IPS-15b (cell line): ENCODE data around the gene MZT2B.
"Not testable (repeated sequence)": the region's sequence is repeated elsewhere in the genome, so short reads cannot be mapped to it uniquely, and the experiment has no call there.

ENCODE experiments used
- H3K27me3 ChIP-seq: one replicate; pipeline ENCODE4 v1.6.1; 2013; ENCODE audit warnings: low read length; ENCODE audit not compliant: control insufficient read depth, insufficient read depth
- H3K36me3 ChIP-seq: one replicate; pipeline ENCODE4 v1.6.1; 2013; ENCODE audit warnings: low read length; ENCODE audit not compliant: control insufficient read depth, insufficient read depth
- H3K4me1 ChIP-seq: one replicate; pipeline ENCODE4 v1.6.1; 2013; ENCODE audit warnings: mild to moderate bottlenecking, low read length; ENCODE audit not compliant: control insufficient read depth, insufficient read depth
- H3K4me3 ChIP-seq: one replicate; pipeline ENCODE4 v1.5.1; 2013; ENCODE audit warnings: low read depth, low read length
- H3K9ac ChIP-seq: one replicate; pipeline ENCODE4 v1.6.1; 2013; ENCODE audit warnings: low read depth, mild to moderate bottlenecking, low read length
- H3K9me3 ChIP-seq: one replicate; pipeline ENCODE4 v1.6.1; 2013; ENCODE audit warnings: mild to moderate bottlenecking, low read length; ENCODE audit not compliant: control insufficient read depth, insufficient read depth

The MZT2B gene

DNA sequence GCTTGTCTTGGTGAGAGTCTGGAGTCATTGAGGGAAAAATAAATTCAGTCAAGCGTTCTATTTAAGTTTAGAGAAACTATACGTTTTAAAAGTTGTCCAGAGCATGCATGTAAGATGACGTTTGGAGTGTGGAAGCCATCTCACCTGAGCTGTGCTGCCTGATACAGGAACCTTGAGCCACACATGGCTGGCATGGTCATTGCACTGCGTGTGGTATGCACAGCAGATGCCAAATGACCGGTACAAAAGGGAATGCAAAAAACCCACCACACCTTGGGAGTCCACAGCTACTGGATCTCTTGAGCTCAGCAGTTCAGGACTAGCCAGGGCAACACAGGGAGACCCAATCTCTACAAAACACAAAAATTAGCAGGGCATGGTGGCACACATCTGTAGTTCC, 4.3 kb downstream of the MZT2B start:
- no peaks in the 10 kb centered on the region for H3K27me3 ChIP-seq
- no peaks in the 10 kb centered on the region for H3K4me1 ChIP-seq
- peaks cover 8% of the 10 kb centered on the region for H3K36me3 ChIP-seq
- no peaks in the 10 kb centered on the region for H3K9me3 ChIP-seq
- no peak overlapping the region for H3K9ac ChIP-seq
- no peak overlapping the region for H3K4me3 ChIP-seq

DNA sequence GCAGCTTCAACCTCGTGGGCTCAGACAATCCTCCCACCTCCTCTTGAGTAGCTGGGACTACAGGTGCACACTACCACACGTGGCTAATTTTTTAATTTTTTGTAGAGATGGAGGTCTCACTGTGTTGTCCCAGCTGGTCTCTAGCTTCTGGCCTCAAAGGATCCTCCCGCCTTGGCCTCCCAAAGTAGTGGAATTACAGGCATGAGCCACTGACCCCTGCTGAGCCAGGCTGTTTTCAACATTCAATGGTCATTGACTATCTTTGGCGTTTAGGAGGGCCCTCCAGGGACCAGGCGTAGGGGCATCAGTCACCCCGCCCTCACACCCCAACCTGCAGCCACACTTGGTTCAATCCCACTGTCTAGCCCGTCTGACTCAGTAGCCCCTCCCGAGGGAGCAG, 5.2 kb downstream of the MZT2B start:
- no peaks in the 10 kb centered on the region for H3K27me3 ChIP-seq
- H3K36me3 ChIP-seq = peaks cover 8% of the 10 kb centered on the region
- H3K9ac ChIP-seq = no peak overlapping the region
- no peaks in the 10 kb centered on the region for H3K4me1 ChIP-seq
- no peaks in the 10 kb centered on the region for H3K9me3 ChIP-seq
- H3K4me3 ChIP-seq = no peak overlapping the region

DNA sequence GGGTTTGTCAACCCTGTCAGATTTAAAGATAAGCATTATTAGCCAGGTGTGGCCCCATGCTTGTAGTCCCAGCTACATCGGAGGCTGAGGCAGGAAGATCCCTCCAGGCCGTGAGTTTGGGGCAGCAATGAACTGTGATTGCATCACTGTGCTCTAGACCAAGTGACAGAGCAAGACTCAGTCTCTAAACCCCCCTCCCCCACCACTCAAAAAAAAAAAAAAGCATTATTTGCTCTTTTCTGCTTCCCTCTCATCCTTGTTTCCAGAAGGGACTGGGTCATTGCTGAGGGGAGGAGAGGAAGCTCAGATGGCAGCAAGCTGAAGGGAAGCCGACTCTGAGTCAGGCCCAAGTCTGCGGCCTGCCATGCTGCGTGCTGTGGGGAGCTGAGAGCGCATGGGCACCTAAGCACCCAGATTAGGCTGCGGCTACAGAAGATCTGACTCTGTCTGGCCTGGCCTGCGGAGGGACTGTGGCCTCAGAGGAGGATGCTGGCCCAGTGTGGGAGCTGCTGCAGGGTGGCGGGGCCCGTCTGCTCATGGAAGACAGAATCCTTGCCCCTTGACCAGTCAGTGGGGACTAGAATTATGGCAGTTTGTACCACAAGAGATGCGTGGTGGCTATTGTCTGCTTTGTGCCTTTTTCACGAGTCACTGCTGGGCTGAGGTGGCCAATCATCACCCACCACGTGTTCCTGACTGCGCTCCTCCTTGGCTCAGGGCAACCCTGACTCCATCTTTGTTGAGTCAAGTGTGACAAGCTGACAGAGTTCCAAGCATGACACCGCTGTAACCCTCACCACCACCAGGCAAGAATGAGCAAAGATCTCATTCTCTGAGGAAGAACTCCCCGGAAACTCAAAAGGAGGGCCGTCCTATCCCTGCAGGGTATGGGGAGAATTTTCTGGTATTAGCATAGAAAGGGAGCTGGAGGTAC, 6.1 kb downstream of the MZT2B start:
- H3K4me1 ChIP-seq, H3K9ac ChIP-seq, H3K36me3 ChIP-seq, H3K27me3 ChIP-seq, H3K4me3 ChIP-seq, H3K9me3 ChIP-seq: not testable (repeated sequence)

DNA sequence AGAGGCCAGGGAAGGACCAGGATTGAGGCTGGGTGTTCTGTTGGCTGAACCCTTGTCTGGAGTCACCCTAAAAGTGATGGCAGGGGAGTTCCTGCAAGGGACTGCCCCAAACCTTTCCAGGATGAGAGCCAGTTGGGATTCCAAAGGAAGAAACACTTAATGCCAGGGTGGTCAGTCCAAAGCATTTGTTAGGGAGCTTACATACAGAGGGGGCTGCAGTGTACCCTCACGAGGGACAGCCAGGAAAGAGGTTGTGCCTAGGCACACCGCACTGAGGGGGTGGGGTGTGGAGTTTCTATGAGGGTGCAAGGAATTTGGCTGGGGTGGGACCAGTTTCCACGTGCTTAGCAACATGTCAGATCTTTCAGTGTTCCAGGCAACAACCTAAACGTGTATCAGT, 6.9 kb downstream of the MZT2B start:
- H3K36me3 ChIP-seq, H3K9ac ChIP-seq, H3K27me3 ChIP-seq, H3K4me1 ChIP-seq, H3K4me3 ChIP-seq, H3K9me3 ChIP-seq: not testable (repeated sequence)

DNA sequence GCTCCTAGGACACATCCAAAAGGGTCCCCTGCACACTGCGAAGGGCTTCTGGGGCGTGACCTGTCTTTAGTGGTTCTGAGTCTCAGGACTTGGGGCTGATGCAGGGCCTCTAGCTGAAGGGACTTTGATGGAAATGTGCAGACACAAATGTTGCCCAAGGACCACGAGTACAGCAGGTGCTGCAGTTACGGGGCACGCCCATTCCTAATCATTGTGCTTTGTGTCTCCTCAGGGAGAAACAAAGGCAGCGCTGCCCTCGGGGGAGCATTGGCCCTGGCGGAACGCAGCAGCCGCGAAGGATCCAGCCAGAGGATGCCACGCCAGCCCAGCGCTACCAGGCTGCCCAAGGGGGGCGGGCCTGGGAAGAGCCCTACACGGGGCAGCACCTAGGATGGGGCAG, 8.2 kb downstream of the MZT2B start:
- H3K9ac ChIP-seq = no peak overlapping the region
- H3K4me3 ChIP-seq = no peak overlapping the region
- H3K36me3 ChIP-seq = no peaks in the 10 kb centered on the region
- no peaks in the 10 kb centered on the region for H3K4me1 ChIP-seq
- no peaks in the 10 kb centered on the region for H3K9me3 ChIP-seq
- H3K27me3 ChIP-seq = no peaks in the 10 kb centered on the region

DNA sequence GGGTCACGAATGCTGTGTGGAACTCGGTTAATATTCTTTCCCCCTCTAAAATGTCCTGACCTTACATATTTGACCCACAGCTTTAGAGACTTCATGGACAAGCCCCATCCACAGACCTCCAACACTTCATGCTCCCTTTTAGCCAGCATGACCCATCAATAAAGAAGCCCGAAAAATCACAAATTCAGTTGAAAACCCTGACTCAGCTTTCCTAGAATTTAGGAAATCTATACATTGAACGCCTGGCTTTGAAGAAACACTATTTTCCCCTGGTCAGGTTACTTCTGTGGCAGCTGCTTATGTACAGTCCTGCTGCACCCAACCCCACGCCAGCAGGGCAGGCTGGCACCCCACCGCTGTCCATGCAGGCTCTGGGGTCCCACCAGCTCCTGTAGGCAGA, 9.3 kb downstream of the MZT2B start:
- H3K36me3 ChIP-seq, H3K27me3 ChIP-seq, H3K9me3 ChIP-seq, H3K4me3 ChIP-seq, H3K4me1 ChIP-seq, H3K9ac ChIP-seq: not testable (repeated sequence)

DNA sequence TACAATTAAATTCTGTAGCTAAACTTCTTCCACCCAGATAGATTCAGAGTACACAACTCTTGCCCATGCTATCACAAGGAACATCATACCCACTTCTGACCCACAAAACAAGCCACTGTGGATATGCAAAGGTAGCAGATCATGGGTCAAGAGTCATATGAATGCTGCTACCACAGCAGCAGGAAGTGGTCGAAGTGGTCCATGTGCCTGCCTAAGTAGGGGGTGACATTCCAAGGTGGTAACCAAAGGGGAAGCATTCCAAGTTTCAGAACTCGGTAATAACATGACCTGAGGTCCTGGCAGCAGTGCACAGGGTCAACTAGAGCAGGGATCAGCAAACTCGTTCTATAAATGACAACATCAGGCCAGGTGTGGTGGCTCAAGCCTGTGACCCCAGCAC, 10.4 kb downstream of the MZT2B start:
- H3K27me3 ChIP-seq, H3K9ac ChIP-seq, H3K4me1 ChIP-seq, H3K4me3 ChIP-seq, H3K36me3 ChIP-seq, H3K9me3 ChIP-seq: not testable (repeated sequence)

DNA sequence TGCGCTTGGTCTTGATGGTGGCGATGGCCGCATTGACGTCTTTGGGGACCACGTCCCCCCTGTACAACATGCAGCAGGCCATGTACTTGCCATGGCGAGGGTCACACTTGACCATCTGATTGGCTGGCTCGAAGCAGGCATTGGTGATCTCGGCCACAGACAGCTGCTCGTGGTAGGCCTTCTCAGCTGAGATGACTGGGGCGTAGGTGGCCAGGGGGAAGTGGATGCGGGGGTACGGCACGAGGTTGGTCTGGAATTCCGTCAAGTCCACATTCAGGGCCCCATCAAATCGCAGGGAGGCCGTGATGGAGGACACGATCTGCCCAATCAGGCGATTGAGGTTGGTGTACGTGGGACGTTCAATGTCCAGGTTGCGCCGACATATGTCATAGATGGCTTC, 11.8 kb downstream of the MZT2B start:
- H3K9me3 ChIP-seq, H3K4me1 ChIP-seq, H3K9ac ChIP-seq, H3K4me3 ChIP-seq, H3K27me3 ChIP-seq, H3K36me3 ChIP-seq: not testable (repeated sequence)

DNA sequence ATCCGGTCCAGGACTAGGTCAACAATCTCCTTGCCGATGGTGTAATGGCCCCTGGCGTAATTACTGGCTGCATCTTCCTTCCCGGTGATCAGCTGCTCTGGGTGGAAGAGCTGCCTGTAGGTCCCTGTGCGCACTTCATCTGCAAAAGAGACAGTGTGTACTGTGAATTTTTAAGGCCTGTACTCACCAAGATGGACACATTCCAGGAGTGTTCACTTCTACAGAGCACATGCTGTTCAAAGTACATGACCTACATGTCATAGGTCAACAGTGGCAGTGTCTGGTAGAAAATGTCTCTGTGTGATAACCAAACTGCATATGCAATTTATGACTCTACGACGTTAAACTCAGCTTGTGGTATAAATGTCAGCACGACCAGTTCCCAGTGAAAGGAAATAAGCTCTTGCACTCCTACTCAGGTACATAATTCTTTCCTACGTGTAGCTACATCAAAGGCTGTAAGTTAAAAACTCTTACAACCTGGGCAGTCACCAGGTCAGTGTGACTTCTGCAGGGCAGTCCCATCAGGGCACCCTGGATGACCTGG, 13.1 kb downstream of the MZT2B start:
- not testable (repeated sequence) for H3K9ac ChIP-seq, H3K4me3 ChIP-seq, H3K27me3 ChIP-seq, H3K4me1 ChIP-seq, H3K9me3 ChIP-seq, H3K36me3 ChIP-seq

DNA sequence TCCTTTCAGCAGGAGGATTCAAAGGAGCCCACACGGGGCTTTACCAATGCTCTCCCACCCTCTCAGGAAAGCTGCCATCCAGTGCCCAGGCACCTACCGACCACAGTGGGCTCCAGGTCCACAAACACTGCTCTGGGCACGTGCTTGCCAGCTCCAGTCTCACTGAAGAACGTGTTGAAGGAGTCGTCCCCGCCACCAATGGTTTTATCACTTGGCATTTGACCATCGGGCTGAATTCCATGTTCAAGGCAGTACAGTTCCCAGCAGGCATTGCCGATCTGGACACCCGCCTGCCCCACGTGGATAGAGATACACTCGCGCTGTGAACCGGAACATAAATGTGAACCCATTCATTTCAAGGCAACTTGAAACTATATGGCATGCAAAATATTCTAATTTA, 14.0 kb downstream of the MZT2B start:
- not testable (repeated sequence) for H3K4me1 ChIP-seq, H3K4me3 ChIP-seq, H3K36me3 ChIP-seq, H3K9ac ChIP-seq, H3K27me3 ChIP-seq, H3K9me3 ChIP-seq

DNA sequence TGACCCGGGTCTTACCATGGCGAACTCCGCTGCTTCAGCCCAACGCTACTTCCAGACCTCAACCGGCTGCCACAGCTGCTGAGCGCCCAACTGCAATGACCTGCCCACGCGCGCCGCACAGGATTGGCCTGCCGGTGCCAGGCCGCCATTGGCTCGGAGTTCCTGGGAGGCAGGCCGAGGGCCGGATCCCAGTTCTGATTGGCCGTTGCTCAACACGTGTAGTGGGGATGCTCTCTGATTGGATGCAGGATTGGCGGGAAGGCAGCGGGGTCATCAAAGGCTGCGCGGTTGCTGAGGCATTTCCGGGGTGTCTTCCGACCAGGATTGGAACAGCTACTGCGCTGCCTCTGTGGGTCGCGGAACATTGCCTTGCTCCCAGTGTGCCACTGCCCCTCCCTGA, 16.3 kb downstream of the MZT2B start, which contains the start of gene TUBA3E:
TSS of gene TUBA3E (minus strand) at position 97 of the 400 bp plus-strand sequence. CDS start at position 18, 79 bp downstream.
- Histone ChIP-seq H3K9me3 (no peaks in the 10 kb centered on the region), H3K27me3 (no peaks in the 10 kb centered on the region), H3K9ac (no peak within 1 kb of the TSS), H3K4me3 (no peak within 1 kb of the TSS), H3K4me1 (no peaks in the 10 kb centered on the region), H3K36me3 (no peaks in the 10 kb centered on the region)

DNA sequence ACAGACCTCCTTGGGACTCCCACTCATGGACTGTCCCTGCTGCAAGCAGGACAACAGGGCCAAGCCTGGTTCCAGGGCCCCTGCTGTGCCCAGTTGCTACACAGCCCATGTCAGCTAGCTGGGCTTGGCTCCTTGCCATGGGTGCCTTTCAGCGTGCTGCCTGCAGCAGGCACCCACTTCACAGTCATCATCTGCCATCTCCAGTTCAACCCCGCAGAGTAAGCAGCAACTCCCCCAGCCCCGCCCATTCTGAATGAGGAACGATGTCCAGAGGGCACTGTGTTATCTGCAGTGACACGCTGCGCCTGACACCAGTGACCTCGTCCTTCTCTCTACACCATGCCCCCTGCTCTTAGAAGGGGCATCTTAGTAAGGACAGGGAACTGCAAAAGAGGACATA, 20.5 kb downstream of the MZT2B start:
- H3K9ac ChIP-seq, H3K4me1 ChIP-seq, H3K36me3 ChIP-seq, H3K4me3 ChIP-seq, H3K9me3 ChIP-seq, H3K27me3 ChIP-seq: not testable (repeated sequence)
